Fibroblast of pulmonary artery (primary cell): ENCODE measurements around the gene ALDH3B2.

ENCODE experiments used
- DNase-seq: peaks from one replicate; pipeline ENCODE4 v3.0.0-alpha.2; 2010; ENCODE audit warnings: low read depth
- H3K4me3 ChIP-seq: replicated peaks from 2 replicates; pipeline ENCODE4 v1.5.1; 2011; ENCODE audit warnings: low read depth, mild to moderate bottlenecking, control low read depth, low read length, moderate library complexity
- TF ChIP-seq, protein P1 (sequence below): IDR thresholded peaks from 2 replicates; pipeline ENCODE4 v1.5.1; 2011; ENCODE audit warnings: mild to moderate bottlenecking, control low read depth, low read length, inconsistent platforms; ENCODE audit errors: missing control alignments

The ALDH3B2 gene

DNA sequence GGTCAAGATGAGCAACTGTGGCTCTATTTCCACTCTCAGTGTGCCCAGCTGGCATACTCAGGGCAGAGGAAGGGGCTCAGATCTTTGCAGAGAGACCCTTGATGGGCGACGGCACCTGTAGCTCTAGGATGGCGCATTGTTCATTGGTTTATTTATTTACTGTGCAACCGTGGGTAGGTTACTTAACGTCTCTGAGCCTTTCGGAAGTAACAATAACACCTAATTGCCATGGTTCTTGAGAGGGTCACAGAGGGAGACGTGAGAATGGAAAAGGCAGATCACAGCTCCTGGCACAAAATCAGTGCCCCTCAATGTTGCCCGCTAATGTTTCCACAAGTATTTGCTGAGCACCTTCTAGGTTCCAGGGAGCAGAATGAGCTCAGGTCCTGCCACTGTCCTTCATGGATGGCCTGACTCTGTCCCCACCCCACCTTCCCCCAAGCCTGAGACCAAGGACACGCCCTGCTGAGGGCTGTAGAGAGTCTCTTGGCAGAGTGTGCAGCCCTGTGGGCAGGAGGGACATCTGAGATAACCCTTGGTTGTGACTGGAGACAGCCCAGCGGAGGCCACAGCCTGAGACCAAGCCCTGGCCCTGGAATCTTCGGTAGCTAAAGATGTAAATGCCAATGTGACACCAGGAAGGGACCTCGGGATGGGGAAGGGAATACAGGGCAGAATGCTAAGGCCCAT, 780 bp upstream of the ALDH3B2 start:
- DNase-seq = no peak
- no peak overlapping the region for H3K4me3 ChIP-seq
- TF ChIP-seq, protein P1, sequence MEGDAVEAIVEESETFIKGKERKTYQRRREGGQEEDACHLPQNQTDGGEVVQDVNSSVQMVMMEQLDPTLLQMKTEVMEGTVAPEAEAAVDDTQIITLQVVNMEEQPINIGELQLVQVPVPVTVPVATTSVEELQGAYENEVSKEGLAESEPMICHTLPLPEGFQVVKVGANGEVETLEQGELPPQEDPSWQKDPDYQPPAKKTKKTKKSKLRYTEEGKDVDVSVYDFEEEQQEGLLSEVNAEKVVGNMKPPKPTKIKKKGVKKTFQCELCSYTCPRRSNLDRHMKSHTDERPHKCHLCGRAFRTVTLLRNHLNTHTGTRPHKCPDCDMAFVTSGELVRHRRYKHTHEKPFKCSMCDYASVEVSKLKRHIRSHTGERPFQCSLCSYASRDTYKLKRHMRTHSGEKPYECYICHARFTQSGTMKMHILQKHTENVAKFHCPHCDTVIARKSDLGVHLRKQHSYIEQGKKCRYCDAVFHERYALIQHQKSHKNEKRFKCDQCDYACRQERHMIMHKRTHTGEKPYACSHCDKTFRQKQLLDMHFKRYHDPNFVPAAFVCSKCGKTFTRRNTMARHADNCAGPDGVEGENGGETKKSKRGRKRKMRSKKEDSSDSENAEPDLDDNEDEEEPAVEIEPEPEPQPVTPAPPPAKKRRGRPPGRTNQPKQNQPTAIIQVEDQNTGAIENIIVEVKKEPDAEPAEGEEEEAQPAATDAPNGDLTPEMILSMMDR = no peak

DNA sequence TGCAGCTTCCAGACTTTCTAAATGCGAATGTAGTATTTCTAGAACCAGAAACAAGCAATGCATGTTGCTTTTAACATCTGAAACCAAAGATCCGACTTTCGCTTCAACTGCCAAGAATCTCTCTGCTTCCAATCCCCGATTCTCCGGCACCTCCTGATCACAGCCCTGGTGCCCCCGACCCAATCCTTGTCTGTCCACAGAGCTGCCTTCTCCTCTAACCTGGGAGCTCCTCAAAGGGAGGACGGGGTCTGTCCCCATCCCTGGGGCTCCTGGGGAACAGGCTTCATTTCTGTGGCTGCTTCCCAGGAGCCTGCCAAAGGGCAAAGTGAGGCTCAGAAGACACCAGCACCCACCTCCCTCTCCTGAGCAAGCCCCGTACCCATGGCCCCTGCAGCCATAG, 521 bp downstream of the ALDH3B2 start:
- TF ChIP-seq, protein P1 = no peak
- no peak for DNase-seq
- H3K4me3 ChIP-seq = no peak overlapping the region

DNA sequence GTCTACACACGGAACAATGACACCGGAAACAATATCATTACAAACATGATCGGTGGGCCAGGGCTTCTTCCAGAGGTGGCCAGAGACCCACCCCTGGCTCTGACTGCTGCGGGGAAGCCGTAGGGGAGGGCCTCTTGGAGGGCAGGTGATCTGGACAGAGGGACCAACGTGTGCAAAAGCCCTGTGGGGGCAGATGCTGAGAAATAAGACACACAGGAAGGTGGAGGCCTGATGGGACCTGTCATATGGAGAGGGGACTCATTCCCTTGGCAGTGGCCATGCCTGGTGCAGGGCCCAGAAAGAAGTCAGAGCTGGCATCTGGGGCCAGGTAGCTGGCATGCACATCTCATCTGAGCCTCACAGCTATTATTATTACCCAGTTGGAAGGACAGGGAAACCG, 1.1 kb downstream of the ALDH3B2 start:
- no peak for DNase-seq
- TF ChIP-seq, protein P1 = no peak
- no peak overlapping the region for H3K4me3 ChIP-seq

DNA sequence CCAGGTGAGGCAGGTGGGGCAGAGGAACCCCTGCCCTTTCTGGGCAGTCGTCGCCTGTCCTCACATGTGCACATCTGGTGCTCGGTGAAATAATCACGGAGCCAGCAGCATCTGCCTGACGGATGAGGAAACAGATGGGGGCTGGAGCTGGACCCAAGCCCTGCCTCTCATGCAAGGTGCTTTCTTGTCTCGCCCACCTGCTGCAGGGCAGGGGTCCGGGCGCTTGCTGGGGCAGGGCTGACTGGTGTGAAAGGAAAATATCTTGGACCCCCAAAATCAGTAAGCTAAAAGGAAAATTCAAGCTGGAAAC, 3.3 kb downstream of the ALDH3B2 start:
- DNase-seq = no peak
- TF ChIP-seq, protein P1 = no peak
- no peak overlapping the region for H3K4me3 ChIP-seq

DNA sequence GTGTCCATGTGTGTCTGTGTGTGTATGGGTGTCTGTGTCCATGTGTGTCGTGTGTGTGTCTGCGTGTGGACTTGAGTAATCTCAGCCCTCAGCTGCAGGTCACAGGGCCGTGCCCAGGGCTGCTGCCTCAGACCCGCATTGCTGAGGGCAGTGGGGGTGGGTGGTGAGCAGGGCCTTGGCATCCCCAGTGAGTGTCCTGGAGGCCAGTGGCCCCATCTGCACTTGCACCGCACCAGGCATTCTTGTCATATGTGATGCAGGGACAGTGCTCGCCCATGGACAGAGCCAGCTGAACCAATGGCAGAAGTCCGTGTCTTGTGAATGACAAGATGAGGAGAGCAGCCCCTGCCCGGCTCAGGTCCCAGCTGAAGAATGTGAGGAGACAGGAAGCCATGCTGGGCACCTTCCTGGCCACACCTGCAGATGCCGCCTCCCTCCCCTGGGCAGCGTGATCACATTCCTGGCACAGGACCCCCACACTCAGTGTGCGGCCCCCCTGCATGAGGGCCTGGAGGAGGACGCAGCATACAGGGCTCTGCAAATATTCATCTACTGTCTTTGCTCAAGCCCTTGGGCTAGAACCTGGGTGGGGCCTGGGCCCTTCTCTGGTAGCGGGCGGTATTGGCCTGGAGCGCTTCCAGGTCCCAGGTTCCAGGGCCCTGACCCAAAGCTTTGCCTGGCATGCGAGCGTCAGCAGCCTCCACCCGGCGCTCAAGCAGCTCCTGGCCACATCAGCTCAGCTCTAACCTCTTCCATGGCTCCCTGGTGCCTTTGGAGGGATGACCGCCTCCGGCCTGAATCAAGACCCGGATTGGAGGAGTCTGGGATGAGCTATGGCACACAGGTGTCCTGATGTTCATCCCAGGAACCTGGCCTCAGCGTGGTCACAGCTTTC, 3.9 kb downstream of the ALDH3B2 start:
- no peak for DNase-seq
- TF ChIP-seq, protein P1 = no peak
- no peak overlapping the region for H3K4me3 ChIP-seq

DNA sequence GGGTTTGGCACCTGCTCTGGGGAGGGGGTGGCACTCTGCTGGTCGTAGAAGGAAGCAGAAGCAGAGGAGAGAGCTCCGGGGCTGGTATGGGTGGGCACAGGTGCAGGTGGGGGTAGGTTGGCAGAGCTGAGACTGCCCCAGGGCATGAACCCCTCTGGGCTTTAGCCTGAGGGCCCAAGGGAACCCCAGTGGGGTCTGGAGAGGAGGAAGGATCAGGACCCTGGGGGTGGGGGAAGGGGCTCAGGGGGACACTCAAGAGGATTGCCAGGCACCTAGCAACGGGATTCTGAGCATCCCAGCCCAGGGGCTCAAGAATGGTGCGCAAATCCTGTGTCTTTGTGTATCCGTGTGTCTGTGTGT, 6.3 kb downstream of the ALDH3B2 start:
- H3K4me3 ChIP-seq = no peak overlapping the region
- no peak for DNase-seq
- TF ChIP-seq, protein P1 = no peak
